Measurements from ENCODE around the gene NR2C1. TPM values are rescaled to one million over a fixed set of nuclear protein-coding genes. Genes with fewer than 3 reads are reported as not detected.

The NR2C1 gene
- total and polyA plus RNA-seq, 2 of the 8 experiments (the other 6 are each of a cell fraction or from before 2014, with no cell fraction given), result 22.8 to 48.3 TPM

DNA sequence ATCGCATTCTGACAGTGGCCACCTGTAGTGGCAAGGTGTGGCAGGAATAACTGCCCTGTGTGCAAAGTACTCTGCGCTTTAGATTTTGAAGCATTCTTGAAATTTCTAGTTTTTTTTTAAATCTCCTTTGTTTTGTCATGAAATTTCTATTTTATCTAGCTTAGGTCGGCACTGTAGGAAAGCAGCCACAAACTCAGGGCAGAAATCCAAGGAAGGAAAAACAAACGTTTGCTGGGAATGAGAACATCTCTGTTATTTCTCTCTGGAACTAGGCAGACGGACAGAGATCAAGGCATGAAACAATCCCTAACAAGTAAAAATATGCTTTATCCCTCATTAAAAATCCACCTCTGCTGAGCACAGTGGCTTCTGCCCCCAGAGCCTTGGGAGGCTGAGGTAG is 1.3 kb upstream of the NR2C1 start (continued):
- TF ChIP-seq, protein P1, sequence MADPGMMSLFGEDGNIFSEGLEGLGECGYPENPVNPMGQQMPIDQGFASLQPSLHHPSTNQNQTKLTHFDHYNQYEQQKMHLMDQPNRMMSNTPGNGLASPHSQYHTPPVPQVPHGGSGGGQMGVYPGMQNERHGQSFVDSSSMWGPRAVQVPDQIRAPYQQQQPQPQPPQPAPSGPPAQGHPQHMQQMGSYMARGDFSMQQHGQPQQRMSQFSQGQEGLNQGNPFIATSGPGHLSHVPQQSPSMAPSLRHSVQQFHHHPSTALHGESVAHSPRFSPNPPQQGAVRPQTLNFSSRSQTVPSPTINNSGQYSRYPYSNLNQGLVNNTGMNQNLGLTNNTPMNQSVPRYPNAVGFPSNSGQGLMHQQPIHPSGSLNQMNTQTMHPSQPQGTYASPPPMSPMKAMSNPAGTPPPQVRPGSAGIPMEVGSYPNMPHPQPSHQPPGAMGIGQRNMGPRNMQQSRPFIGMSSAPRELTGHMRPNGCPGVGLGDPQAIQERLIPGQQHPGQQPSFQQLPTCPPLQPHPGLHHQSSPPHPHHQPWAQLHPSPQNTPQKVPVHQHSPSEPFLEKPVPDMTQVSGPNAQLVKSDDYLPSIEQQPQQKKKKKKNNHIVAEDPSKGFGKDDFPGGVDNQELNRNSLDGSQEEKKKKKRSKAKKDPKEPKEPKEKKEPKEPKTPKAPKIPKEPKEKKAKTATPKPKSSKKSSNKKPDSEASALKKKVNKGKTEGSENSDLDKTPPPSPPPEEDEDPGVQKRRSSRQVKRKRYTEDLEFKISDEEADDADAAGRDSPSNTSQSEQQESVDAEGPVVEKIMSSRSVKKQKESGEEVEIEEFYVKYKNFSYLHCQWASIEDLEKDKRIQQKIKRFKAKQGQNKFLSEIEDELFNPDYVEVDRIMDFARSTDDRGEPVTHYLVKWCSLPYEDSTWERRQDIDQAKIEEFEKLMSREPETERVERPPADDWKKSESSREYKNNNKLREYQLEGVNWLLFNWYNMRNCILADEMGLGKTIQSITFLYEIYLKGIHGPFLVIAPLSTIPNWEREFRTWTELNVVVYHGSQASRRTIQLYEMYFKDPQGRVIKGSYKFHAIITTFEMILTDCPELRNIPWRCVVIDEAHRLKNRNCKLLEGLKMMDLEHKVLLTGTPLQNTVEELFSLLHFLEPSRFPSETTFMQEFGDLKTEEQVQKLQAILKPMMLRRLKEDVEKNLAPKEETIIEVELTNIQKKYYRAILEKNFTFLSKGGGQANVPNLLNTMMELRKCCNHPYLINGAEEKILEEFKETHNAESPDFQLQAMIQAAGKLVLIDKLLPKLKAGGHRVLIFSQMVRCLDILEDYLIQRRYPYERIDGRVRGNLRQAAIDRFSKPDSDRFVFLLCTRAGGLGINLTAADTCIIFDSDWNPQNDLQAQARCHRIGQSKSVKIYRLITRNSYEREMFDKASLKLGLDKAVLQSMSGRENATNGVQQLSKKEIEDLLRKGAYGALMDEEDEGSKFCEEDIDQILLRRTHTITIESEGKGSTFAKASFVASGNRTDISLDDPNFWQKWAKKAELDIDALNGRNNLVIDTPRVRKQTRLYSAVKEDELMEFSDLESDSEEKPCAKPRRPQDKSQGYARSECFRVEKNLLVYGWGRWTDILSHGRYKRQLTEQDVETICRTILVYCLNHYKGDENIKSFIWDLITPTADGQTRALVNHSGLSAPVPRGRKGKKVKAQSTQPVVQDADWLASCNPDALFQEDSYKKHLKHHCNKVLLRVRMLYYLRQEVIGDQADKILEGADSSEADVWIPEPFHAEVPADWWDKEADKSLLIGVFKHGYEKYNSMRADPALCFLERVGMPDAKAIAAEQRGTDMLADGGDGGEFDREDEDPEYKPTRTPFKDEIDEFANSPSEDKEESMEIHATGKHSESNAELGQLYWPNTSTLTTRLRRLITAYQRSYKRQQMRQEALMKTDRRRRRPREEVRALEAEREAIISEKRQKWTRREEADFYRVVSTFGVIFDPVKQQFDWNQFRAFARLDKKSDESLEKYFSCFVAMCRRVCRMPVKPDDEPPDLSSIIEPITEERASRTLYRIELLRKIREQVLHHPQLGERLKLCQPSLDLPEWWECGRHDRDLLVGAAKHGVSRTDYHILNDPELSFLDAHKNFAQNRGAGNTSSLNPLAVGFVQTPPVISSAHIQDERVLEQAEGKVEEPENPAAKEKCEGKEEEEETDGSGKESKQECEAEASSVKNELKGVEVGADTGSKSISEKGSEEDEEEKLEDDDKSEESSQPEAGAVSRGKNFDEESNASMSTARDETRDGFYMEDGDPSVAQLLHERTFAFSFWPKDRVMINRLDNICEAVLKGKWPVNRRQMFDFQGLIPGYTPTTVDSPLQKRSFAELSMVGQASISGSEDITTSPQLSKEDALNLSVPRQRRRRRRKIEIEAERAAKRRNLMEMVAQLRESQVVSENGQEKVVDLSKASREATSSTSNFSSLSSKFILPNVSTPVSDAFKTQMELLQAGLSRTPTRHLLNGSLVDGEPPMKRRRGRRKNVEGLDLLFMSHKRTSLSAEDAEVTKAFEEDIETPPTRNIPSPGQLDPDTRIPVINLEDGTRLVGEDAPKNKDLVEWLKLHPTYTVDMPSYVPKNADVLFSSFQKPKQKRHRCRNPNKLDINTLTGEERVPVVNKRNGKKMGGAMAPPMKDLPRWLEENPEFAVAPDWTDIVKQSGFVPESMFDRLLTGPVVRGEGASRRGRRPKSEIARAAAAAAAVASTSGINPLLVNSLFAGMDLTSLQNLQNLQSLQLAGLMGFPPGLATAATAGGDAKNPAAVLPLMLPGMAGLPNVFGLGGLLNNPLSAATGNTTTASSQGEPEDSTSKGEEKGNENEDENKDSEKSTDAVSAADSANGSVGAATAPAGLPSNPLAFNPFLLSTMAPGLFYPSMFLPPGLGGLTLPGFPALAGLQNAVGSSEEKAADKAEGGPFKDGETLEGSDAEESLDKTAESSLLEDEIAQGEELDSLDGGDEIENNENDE (IDR thresholded peaks at IDR 0.05; ENCODE audit: insufficient replicate concordance, low read length), result no peak
- no peak for TF ChIP-seq CREB1 (IDR thresholded peaks at IDR 0.05)
- TF ChIP-seq, protein P2, sequence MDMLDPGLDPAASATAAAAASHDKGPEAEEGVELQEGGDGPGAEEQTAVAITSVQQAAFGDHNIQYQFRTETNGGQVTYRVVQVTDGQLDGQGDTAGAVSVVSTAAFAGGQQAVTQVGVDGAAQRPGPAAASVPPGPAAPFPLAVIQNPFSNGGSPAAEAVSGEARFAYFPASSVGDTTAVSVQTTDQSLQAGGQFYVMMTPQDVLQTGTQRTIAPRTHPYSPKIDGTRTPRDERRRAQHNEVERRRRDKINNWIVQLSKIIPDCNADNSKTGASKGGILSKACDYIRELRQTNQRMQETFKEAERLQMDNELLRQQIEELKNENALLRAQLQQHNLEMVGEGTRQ (IDR thresholded peaks at IDR 0.05; ENCODE audit: low read length), result no peak
- TF ChIP-seq TAF1 (IDR thresholded peaks at IDR 0.05; ENCODE audit: low read depth, low read length), result no peak
- no peak for TF ChIP-seq HDAC2 (IDR thresholded peaks at IDR 0.05; ENCODE audit: borderline replicate concordance in 1 of 2, low read depth in 2 of 2, low read length in 2 of 2)
- no peak for TF ChIP-seq GABPA (IDR thresholded peaks at IDR 0.05; ENCODE audit: borderline replicate concordance, insufficient read depth, low read length)
